PC-9 (cell line): ENCODE results near the gene CCDC158.

Source experiments
- CTCF ChIP-seq: fragments of 200-600 bp; sonication (generic); conservative IDR thresholded peaks from 2 replicates; pipeline ENCODE4 v1.6.1; 2017; ENCODE audit warnings: mixed run types, antibody characterized with exemption, mild to moderate bottlenecking, moderate library complexity
- EZH2 ChIP-seq: fragments of 200-600 bp; sonication (generic); IDR thresholded peaks from 2 replicates; pipeline ENCODE4 v1.8.0; 2017; ENCODE audit warnings: antibody characterized with exemption, low read depth

DNA sequence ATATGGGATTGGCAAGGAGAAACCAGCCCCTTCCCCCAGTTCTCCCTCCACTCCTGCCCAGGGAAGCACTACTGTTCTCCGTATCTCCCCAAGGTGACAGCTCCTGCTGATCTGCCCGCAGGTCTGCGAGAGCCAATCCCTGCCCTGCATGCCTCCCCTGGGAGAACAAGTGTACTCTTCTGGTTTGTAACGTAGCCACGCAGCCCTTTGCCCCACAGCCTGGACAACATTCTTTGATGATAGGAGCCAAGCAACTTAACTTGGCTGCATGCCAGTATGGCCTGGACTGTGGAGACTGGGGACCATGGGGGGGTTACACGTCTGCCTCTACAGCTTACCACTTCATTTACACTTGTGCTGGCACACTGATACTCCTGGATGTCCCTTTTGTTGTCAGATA lies 112.4 kb downstream of the CCDC158 start:
- TF ChIP-seq CTCF (no peak), EZH2 (no peak)
